PC-3 (cell line): Measurements from ENCODE around the gene HDHD5. TPM values are rescaled to one million over a fixed set of nuclear protein-coding genes. Genes with fewer than 3 reads are reported as not detected.

Source experiments
- ATAC-seq: fragments of 200-7000 bp; cut with Tn5 transposase; 2 replicates; pipeline ENCODE4 v1.9.1; 2020; ENCODE audit warnings: mild to moderate bottlenecking, moderate library complexity
- BruUV-seq: library from RNA; stranded (reverse); fragments of 400-500 nt; replicated peaks from 2 replicates; lab custom pipeline; 2021; lab: Mats Ljungman, UMichigan
- CTCF ChIA-PET: fragments of 300-600 bp; sonication (Branson Sonifier 250); formaldehyde crosslinking; loops from one replicate; lab custom pipeline; 2022; ENCODE audit warnings: antibody characterized with exemption; lab: Charles Lee
- POLR2A ChIA-PET: fragments of 300-600 bp; sonication (Branson Sonifier 250); formaldehyde crosslinking; loops from one replicate; lab custom pipeline; 2022; ENCODE audit warnings: antibody characterized with exemption; ENCODE audit not compliant: unreplicated experiment; lab: Charles Lee
- DNase-seq: peaks from one replicate; pipeline ENCODE4 v3.0.0-alpha.2; 2015
- H2AFZ ChIP-seq: fragments of 300-600 bp; sonication (generic); 2 replicates; pipeline ENCODE4 v1.6.0; 2016; ENCODE audit warnings: antibody characterized with exemption, low read length
- H3F3A ChIP-seq: fragments of 300-600 bp; sonication (generic); one replicate; pipeline ENCODE4 v1.6.0; 2017; ENCODE audit warnings: antibody characterized with exemption, low read length, control low read depth, mild to moderate bottlenecking; ENCODE audit not compliant: unreplicated experiment
- H3K27ac ChIP-seq: fragments of 300-600 bp; sonication (generic); 2 replicates; pipeline ENCODE4 v1.5.1; 2016; ENCODE audit warnings: mild to moderate bottlenecking, low read length
- H3K27me3 ChIP-seq: fragments of 300-600 bp; sonication (generic); 2 replicates; pipeline ENCODE4 v1.6.1; 2016; ENCODE audit warnings: low read length, mixed read lengths
- H3K36me3 ChIP-seq: fragments of 300-600 bp; sonication (generic); 2 replicates; pipeline ENCODE4 v1.6.1; 2016; ENCODE audit warnings: low read depth, mixed run types, low read length, mixed read lengths
- H3K4me1 ChIP-seq: fragments of 300-600 bp; sonication (generic); 2 replicates; pipeline ENCODE4 v1.5.1; 2016; ENCODE audit warnings: low read length; ENCODE audit not compliant: insufficient read depth
- H3K4me2 ChIP-seq: fragments of 300-600 bp; sonication (generic); 2 replicates; pipeline ENCODE4 v1.6.0; 2016; ENCODE audit warnings: low read length
- H3K4me3 ChIP-seq: fragments of 300-600 bp; sonication (generic); 2 replicates; pipeline ENCODE4 v1.5.1; 2016; ENCODE audit warnings: mild to moderate bottlenecking, low read length, mixed read lengths
- H3K79me2 ChIP-seq: fragments of 300-600 bp; sonication (generic); 2 replicates; pipeline ENCODE4 v1.6.1; 2017; ENCODE audit warnings: low read length, mixed read lengths
- H3K9ac ChIP-seq: fragments of 300-600 bp; sonication (generic); 2 replicates; pipeline ENCODE4 v1.6.0; 2016; ENCODE audit warnings: mild to moderate bottlenecking, low read length
- H3K9me2 ChIP-seq: fragments of 300-600 bp; sonication (generic); replicated peaks from 2 replicates; pipeline ENCODE4 v1.6.1; 2016; ENCODE audit warnings: mixed run types, low read length, mixed read lengths
- H3K9me3 ChIP-seq: fragments of 300-600 bp; sonication (generic); 2 replicates; pipeline ENCODE4 v1.6.1; 2016; ENCODE audit warnings: low read length, mixed read lengths
- H4K20me1 ChIP-seq: fragments of 300-600 bp; sonication (generic); 2 replicates; pipeline ENCODE4 v1.6.1; 2016; ENCODE audit warnings: low read length, mixed read lengths
- CTCF ChIP-seq: fragments of 300-600 bp; sonication (generic); conservative IDR thresholded peaks from 2 replicates; pipeline ENCODE4 v1.5.1; 2017; ENCODE audit warnings: antibody characterized with exemption, low read depth, mild to moderate bottlenecking, low read length
- EZH2 ChIP-seq: fragments of 300-600 bp; sonication (generic); IDR thresholded peaks from one replicate; pipeline ENCODE4 v1.6.1; 2017; ENCODE audit warnings: antibody characterized with exemption, mild to moderate bottlenecking, low read length; ENCODE audit not compliant: unreplicated experiment
- EZH2phosphoT487 ChIP-seq: fragments of 300-600 bp; sonication (generic); IDR thresholded peaks from 2 replicates; pipeline ENCODE4 v1.6.1; 2018; ENCODE audit warnings: mild to moderate bottlenecking, antibody characterized with exemption, low read length, borderline replicate concordance
- intact Hi-C: fragments of 100-400 bp; cut with micrococcal nuclease; formaldehyde crosslinking; loops from 2 replicates; pipeline ENCODE4 v1.9.0; 2023
- total RNA-seq: library from RNA; depleted of rRNA; stranded (reverse); fragments of >200 nt; gene quantifications from 2 replicates; pipeline ENCODE4 v1.2.3, GENCODE V29; 2014

The HDHD5 gene
- total RNA-seq, 1 experiment from 2014 or later = 57.3 TPM

DNA sequence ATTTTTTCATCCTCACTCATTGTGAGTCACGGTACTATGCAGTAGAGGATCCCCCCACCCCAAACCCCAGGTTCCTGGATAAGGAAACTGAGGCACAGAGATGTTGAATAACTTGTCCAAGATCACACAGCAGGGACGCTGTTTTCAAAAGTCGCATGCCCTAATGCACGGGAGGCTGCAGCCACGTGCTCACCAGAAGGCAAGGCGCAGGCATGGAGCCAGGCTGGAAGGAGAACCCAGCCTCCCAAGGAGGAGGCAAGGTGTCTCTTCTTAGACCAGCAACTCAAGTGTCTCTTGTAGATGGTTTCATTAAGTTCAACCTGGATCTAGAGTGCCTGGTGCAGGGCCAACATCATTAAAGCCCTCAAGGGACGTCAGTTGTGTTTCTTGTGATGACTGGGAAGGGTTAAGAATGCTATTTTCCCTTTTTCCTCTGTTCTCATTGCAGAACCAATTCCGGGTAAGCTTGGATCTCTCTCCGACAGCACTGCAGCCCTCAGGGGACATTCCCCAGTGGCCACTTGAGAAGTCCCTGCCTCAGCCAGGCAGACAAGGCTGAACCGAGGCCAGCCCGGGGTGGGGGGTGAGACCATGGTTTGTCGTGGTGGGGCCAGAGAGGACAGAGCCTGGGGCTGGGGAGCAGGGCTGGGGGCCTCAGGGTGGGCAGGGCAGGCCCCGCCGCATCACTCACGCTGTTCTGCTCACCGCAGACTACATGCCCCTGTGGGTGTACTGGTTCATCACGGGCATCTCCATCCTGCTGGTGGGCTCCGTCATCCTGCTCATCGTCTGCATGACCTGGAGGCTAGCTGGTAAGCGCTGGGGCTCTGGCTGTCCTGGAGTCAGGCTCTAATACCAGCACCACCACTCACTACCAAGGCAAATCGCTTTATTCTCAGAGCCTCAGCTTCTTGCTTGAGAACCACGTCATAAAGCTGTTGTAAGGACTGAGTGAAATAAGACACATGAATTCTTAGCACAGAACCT lies 53.6 kb downstream of the HDHD5 start:
- TF ChIP-seq EZH2phosphoT487 (no peak), CTCF (no peak), EZH2 (no peak)
- Histone ChIP-seq H3K4me1 (no peaks in the 10 kb centered on the region), H3K9me2 (no peaks in the 10 kb centered on the region), H3K4me2 (no peak overlapping the region), H3K4me3 (no peak overlapping the region), H3K9me3 (no peaks in the 10 kb centered on the region), H3K36me3 (no peaks in the 10 kb centered on the region), H3K9ac (no peak overlapping the region), H3K27me3 (no peaks in the 10 kb centered on the region), H3K79me2 (no peaks in the 10 kb centered on the region), H2AFZ (no peak overlapping the region), H3K27ac (no peak overlapping the region), H3F3A (no peaks in the 10 kb centered on the region), H4K20me1 (no peaks in the 10 kb centered on the region)
- no TSS peak for BruUV-seq
- POLR2A ChIA-PET = no interaction called here
- DNase-seq (no peak), ATAC-seq (no peak)
- intact Hi-C loops = no loop called here
- CTCF ChIA-PET = no interaction called here

DNA sequence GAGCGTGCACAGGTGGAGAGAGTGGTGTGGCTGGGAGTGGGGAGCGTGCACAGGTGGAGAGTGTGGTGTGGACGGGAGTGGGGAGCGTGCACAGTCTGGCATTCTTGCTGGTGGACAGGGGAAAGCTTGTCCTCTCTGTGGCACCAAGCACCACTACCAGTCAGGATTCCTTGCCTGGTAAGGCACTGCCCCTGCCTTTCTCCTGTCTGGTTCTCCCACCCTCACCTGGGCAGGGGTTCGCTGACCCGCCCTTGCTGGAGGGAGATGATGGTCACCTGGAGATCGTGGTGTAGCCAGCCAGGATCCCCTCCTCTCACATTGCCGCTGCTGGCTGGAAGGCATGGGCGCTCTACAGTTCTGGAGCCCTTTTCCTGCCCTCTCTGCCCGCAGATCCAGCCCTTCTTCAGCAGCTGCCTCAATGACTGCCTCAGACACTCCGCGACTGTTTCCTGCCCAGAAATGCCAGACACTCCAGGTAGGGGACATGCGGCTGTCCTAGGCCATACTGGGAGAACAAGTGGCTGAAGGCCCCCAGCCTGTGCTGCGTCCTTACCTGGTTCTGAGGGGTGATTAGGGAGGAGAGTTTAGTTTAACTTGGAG lies 54.6 kb downstream of the HDHD5 start:
- no peak for ATAC-seq
- Histone ChIP-seq H3K9me2 (no peaks in the 10 kb centered on the region), H3K36me3 (no peaks in the 10 kb centered on the region), H3K4me1 (no peaks in the 10 kb centered on the region), H3K4me3 (no peak overlapping the region), H3K9ac (no peak overlapping the region), H3K27ac (no peak overlapping the region), H3F3A (no peaks in the 10 kb centered on the region), H4K20me1 (no peaks in the 10 kb centered on the region), H3K79me2 (no peaks in the 10 kb centered on the region), H2AFZ (no peak overlapping the region), H3K9me3 (no peaks in the 10 kb centered on the region), H3K27me3 (no peaks in the 10 kb centered on the region), H3K4me2 (no peak overlapping the region)
- intact Hi-C loops = no loop called here
- DNase-seq = no peak
- ChIA-PET POLR2A (no interaction called here), CTCF (no interaction called here)
- BruUV-seq = no TSS peak
- TF ChIP-seq EZH2phosphoT487 = no peak
- TF ChIP-seq EZH2 = no peak
- TF ChIP-seq CTCF = no peak

DNA sequence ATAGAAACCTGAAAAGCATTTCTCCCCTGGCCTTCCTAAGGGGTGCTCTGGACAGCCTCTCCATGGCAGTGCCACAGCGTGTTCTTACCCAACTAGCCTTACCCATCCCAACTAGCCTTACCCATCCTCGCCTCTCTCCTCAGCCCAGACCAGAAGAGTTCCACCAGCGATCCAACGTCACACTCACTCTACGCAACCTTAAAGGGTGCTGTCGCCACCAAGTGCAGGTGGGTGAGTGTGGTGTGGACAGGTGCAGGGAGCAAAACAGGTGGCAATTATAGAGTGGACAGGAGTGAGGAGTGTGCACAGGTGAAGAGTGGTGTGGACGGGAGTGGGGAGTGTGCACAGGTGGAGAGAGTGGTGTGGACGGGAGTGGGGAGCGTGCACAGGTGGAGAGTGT lies 55.7 kb downstream of the HDHD5 start:
- Histone ChIP-seq H3K36me3 (no peaks in the 10 kb centered on the region), H3K9ac (no peak overlapping the region), H2AFZ (no peak overlapping the region), H3F3A (no peaks in the 10 kb centered on the region), H4K20me1 (no peaks in the 10 kb centered on the region), H3K79me2 (no peaks in the 10 kb centered on the region), H3K9me3 (no peaks in the 10 kb centered on the region), H3K4me1 (no peaks in the 10 kb centered on the region), H3K9me2 (no peaks in the 10 kb centered on the region), H3K27me3 (no peaks in the 10 kb centered on the region), H3K4me3 (no peak overlapping the region), H3K4me2 (no peak overlapping the region), H3K27ac (no peak overlapping the region)
- no peak for TF ChIP-seq EZH2
- no peak for TF ChIP-seq EZH2phosphoT487
- TF ChIP-seq CTCF = no peak
- no TSS peak for BruUV-seq
- POLR2A ChIA-PET = no interaction called here
- ATAC-seq (no peak), DNase-seq (no peak)
- intact Hi-C loops = no loop called here
- CTCF ChIA-PET = no interaction called here
